Pericardium fibroblast (primary cell): ENCODE measurements around the gene EDN2. TPM values are rescaled to one million over a fixed set of nuclear protein-coding genes. Genes with fewer than 3 reads are reported as not detected.

Experiments used
- total RNA-seq: library from RNA; depleted of rRNA; stranded (reverse); fragments of >200 nt; gene quantifications from 2 replicates; pipeline ENCODE4 v1.2.3, GENCODE V29; 2015

Gene EDN2
- total RNA-seq: not detected in 2 replicates

DNA sequence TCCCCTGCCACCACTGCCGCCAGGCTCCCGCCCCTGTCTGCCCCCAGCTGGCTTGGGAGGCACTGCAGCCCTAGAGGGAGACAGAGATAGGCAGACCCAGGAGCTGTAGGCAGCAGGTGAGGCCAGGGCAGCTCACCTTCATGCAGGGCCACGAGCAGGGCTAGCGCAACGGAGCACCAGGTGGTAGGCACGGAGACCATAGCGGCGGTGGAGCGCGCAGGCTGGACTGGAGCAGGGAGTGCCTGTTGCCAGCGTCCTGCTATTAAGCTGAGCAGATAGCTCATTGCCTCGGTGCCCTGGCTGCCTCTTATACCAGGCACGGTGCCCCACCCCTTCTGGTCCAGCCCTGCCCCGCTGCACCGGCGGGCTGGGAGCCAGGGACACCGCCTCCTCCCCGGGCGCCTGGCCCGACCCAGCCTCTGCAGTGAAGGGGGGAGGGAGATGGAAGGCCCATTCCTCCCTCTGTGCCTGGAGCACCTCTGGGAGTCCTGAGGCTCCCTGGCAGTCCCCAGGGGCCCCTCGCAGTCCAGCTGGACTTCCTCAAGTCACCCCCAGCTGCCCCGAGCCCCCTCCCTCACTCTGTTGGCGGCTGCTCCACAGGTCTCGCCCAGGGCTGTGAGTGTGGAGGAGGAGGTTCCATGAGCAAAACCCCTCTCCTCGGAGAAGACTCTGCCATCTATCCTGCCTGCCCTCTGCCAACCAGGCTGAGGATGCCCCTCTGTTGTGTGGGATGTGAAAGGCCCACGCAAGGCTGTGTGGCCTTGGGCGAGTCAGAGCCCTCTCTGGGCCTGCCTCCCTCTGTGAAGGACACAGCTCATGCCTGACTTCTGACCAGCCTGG lies at the start of gene EDN2:
Gene EDN2 (minus strand): TSS at position 282 of the 840 bp plus-strand sequence. CDS start 82 bp downstream, at position 200.

Other genes starting within 250 kb of the EDN2 start
- gene SCMH1, start 242.4 kb downstream of the EDN2 start, total RNA-seq: 15.3 and 18.8 TPM in 2 replicates
- 0.47 TPM in 1 of 2 replicates, not detected in the other for gene FOXO6, start 123.2 kb downstream of the EDN2 start, total RNA-seq